GM19239 (cell line): ENCODE measurements around the gene DIP2B.
"Not testable (repeated sequence)": the region's sequence is repeated elsewhere in the genome, so short reads cannot be mapped to it uniquely, and the experiment has no call there.

Source experiments
- DNase-seq: peaks from one replicate; pipeline ENCODE4 v3.0.0; 2011; ENCODE audit warnings: low spot score; ENCODE audit not compliant: insufficient read length
- FAIRE-seq: peaks from 2 replicates; lab custom pipeline; 2011; peaks lifted over from hg19 to GRCh38; lab: Jason Lieb, UNC

DIP2B gene

GRCh38 chr12:50517421-50518048, 12.8 kb downstream of the DIP2B start:
- FAIRE-seq (peak; percentile 52), DNase-seq (no peak)

GRCh38 chr12:50518090-50518489, 13.3 kb downstream of the DIP2B start:
- DNase-seq = no peak
- FAIRE-seq = no peak

- no peak for FAIRE-seq
- no peak for DNase-seq
Measured at GRCh38 chr12:50519353-50519752, 14.6 kb downstream of the DIP2B start.

GRCh38 chr12:50520416-50521207, 15.8 kb downstream of the DIP2B start:
- no peak for FAIRE-seq
- no peak for DNase-seq

- not testable (repeated sequence) for FAIRE-seq
Measured at GRCh38 chr12:50521781-50522180, 17.0 kb downstream of the DIP2B start.

GRCh38 chr12:50523772-50524171, 19.0 kb downstream of the DIP2B start:
- DNase-seq = no peak
- no peak for FAIRE-seq

More at GRCh38 chr12:50521781-50522180, 17.0 kb downstream of the DIP2B start:
- DNase-seq = not testable (repeated sequence)

- DNase-seq = no peak
- FAIRE-seq = no peak
Measured at GRCh38 chr12:50524621-50525020, 19.8 kb downstream of the DIP2B start.

GRCh38 chr12:50525422-50525821, 20.6 kb downstream of the DIP2B start:
- no peak for DNase-seq
- FAIRE-seq = no peak

GRCh38 chr12:50527359-50527726, 22.6 kb downstream of the DIP2B start:
- DNase-seq = no peak
- FAIRE-seq = no peak

- DNase-seq (no peak), FAIRE-seq (no peak)
Measured at GRCh38 chr12:50528800-50529199, 24.0 kb downstream of the DIP2B start.

- FAIRE-seq = no peak
- DNase-seq = no peak
Measured at GRCh38 chr12:50529345-50529744, 24.6 kb downstream of the DIP2B start.

- DNase-seq (no peak), FAIRE-seq (no peak)
Measured at GRCh38 chr12:50530532-50530931, 25.7 kb downstream of the DIP2B start.

GRCh38 chr12:50533203-50533584, 28.4 kb downstream of the DIP2B start:
- DNase-seq (no peak), FAIRE-seq (peak; percentile 73)

- FAIRE-seq (no peak), DNase-seq (no peak)
Measured at GRCh38 chr12:50533971-50534370, 29.2 kb downstream of the DIP2B start.

GRCh38 chr12:50536831-50537537, 32.2 kb downstream of the DIP2B start:
- DNase-seq (no peak), FAIRE-seq (no peak)

GRCh38 chr12:50537538-50537919, 32.7 kb downstream of the DIP2B start:
- FAIRE-seq (no peak), DNase-seq (no peak)

GRCh38 chr12:50538182-50538581, 33.4 kb downstream of the DIP2B start:
- FAIRE-seq = peak; percentile 74
- no peak for DNase-seq

GRCh38 chr12:50541139-50541538, 36.4 kb downstream of the DIP2B start:
- FAIRE-seq (no peak), DNase-seq (no peak)

GRCh38 chr12:50542448-50542847, 37.7 kb downstream of the DIP2B start:
- FAIRE-seq (no peak), DNase-seq (no peak)

- not testable (repeated sequence) for FAIRE-seq, DNase-seq
Measured at GRCh38 chr12:50543188-50543587, 38.4 kb downstream of the DIP2B start.

GRCh38 chr12:50545213-50545612, 40.4 kb downstream of the DIP2B start:
- FAIRE-seq = no peak
- DNase-seq = no peak
